GM10266 (cell line): ENCODE measurements around the gene ASCC2.

Experiments used
- DNase-seq: peaks from one replicate; pipeline ENCODE4 v3.0.0; 2012; ENCODE audit errors: extremely low spot score
- TF ChIP-seq, protein P1 (sequence below): IDR thresholded peaks from 2 replicates; pipeline ENCODE4 v1.5.1; 2012; ENCODE audit warnings: mild to moderate bottlenecking, low read depth; ENCODE audit not compliant: control insufficient read depth, insufficient read depth; ENCODE audit errors: missing control alignments

ASCC2 gene, protein sequence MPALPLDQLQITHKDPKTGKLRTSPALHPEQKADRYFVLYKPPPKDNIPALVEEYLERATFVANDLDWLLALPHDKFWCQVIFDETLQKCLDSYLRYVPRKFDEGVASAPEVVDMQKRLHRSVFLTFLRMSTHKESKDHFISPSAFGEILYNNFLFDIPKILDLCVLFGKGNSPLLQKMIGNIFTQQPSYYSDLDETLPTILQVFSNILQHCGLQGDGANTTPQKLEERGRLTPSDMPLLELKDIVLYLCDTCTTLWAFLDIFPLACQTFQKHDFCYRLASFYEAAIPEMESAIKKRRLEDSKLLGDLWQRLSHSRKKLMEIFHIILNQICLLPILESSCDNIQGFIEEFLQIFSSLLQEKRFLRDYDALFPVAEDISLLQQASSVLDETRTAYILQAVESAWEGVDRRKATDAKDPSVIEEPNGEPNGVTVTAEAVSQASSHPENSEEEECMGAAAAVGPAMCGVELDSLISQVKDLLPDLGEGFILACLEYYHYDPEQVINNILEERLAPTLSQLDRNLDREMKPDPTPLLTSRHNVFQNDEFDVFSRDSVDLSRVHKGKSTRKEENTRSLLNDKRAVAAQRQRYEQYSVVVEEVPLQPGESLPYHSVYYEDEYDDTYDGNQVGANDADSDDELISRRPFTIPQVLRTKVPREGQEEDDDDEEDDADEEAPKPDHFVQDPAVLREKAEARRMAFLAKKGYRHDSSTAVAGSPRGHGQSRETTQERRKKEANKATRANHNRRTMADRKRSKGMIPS

DNA sequence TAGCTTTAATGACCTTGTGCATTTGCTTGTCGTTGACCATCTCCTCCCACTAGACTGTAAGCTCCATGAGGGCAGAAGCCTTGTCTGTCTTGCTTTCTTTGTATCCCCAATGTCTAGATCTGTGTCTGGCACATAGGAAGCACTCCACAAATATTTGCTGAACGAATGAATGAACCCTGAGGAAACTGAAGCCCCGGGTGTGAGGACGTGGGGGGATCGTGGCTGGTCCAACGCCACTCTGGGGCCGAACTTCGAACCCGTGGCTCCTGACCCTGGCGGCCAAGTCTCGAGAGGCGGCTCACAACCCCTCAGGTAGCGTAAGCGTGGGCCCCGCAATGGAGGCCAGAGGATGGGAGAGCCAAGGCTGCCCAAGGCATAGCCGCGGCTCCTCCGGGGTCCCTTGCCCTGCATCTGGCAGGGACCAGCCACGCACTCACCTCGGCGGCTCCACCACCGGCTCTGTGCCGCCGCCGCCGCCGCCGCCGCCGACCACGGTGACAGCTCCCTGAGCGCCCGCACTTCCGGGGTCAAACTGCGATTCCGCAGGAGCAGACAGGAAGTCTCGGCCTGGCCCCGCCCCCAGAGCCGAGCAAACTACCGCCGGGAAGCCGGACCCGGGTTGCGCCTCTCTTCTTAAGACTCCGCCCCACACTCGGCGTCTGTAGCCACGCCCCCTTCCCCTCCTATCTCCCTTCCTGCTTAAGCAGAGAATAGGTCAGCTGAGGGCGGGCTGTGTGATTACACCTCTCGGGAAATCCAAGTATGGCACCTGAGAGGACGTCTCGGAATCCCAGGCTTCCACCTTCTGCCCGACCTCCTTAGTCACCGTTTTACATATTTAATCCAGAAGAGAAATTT is at the start of gene ASCC2:
TSS of gene ASCC2 (minus strand) at position 534 of the 858 bp plus-strand sequence. CDS start 5,949 bp downstream, outside the sequence.
- TF ChIP-seq, protein P1, sequence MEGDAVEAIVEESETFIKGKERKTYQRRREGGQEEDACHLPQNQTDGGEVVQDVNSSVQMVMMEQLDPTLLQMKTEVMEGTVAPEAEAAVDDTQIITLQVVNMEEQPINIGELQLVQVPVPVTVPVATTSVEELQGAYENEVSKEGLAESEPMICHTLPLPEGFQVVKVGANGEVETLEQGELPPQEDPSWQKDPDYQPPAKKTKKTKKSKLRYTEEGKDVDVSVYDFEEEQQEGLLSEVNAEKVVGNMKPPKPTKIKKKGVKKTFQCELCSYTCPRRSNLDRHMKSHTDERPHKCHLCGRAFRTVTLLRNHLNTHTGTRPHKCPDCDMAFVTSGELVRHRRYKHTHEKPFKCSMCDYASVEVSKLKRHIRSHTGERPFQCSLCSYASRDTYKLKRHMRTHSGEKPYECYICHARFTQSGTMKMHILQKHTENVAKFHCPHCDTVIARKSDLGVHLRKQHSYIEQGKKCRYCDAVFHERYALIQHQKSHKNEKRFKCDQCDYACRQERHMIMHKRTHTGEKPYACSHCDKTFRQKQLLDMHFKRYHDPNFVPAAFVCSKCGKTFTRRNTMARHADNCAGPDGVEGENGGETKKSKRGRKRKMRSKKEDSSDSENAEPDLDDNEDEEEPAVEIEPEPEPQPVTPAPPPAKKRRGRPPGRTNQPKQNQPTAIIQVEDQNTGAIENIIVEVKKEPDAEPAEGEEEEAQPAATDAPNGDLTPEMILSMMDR = no peak
- peak; percentile 98 for DNase-seq

DNA sequence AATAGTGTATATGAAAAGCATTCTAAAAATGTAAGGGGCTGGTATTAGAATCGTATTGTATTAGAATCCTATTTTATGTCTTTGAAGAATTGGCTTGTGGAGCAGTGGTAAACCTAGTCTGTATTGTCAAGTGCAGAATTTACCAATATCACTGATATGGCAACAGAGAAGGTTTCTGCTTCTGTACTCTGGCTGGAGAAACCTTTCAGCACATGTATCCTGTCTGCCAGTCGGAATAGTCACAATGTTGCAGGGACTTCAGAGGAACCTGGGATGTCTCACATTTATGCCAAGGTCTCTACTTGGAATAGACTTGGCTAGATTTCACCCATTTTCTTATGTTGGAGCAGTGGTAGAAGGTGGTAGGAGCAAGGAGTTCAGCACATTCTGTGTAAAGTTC is 49.3 kb upstream of the ASCC2 start:
- TF ChIP-seq, protein P1 = no peak
- DNase-seq = no peak

DNA sequence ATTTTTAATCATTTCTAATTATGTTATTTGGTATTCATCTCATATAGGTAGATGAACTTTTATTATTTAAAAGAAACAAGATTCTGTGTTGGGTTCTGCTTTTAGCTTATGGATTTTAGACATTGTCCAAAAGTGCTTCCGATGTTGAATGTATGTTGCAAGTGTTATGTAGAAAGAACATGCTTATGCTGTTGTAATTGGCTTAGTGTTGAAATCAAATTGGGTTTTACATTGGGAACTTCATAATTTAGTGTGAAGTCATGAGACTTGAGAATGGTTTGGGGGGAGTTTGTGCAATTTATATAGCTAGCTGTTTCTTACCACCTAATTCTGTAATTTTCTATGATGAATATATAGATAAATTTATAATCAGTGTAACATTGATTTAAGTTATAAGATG is 48.5 kb upstream of the ASCC2 start:
- DNase-seq = no peak

DNA sequence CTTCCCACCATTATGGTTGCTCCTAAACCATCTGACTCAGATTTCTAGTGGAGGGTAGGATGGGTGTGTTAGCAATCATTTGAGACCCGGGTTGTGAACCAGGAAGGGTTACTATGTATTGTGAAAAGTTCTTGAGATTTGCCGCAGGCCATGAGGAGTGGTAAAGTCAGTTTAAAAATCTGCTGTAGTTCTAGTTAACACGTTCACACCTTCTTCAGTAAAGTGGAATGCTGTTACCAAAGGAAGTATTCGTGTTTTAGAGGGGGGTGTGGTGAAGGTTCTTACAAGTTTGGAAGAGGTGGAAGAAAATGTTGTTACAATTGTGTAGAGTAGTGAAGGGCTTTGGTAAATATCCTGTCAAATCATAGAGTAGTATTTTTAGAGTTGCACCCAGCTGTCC is 47.5 kb upstream of the ASCC2 start:
- no peak for DNase-seq
- TF ChIP-seq, protein P1 = no peak

More for the DNA sequence above, 48.5 kb upstream of the ASCC2 start:
- TF ChIP-seq, protein P1 = no peak

DNA sequence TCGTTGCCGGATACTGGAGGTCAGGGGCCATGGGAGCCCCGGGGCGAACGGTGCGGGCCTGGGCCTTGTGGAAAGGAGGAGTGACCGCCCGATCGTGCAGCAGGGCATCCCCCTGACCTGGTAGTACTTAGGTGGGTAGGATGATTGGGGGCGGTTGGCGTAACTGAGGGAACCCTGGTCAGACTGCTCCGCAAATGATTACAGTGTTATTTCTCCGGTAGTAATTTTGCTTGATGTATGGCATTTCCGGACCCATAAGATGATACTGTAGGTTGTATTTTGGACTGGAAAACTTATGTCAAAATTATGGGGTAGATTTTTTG is 45.7 kb upstream of the ASCC2 start:
- DNase-seq = peak; percentile 50
- TF ChIP-seq, protein P1 = no peak

DNA sequence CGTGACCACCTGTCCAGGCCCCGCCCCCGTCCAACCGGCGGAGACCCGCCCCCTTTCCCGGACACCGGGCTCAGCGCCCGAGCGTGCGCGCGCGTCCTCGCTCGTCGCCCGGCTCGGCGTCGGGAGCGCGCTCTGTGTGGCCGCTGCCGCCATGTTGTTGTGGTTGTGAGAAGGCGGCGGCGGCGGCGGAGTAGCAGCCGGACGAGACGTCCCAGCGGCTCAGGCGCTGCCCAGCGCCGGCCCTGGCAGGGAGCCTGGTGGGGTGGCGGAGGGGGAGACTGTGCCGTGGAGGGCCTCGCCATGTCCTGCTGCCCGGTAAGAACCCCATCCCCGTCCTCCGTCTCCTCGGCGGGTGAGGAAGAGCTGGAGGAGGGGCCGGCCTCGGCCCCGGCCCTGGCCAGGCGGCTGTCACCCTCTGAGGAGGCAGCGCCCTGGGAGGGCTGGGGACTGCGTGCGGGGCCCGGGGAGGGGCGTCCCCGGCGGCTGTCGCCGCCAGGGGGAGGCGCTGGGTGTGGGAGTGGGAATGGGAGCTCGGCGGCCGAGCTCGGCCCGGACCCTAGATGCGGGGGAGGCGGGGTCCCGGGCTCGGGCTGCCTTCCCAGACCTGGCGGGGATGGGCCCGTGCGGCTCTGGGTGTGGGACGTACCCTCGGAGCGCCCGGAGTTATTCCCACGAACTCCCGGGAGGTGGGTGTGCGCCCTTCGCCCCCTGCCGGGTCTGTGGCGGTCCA is 45.1 kb upstream of the ASCC2 start, which contains the start of gene MTMR3:
TSS of gene MTMR3 (plus strand) at position 130 of the 730 bp plus-strand sequence. CDS start 87,886 bp downstream, outside the sequence.
- peak; percentile 83 for DNase-seq
- TF ChIP-seq, protein P1 = no peak
